Epithelial cell of alveolus of lung (primary cell): Measurements from ENCODE around the gene ANK2. TPM values are rescaled to one million over a fixed set of nuclear protein-coding genes. Genes with fewer than 3 reads are reported as not detected.

Source experiments
- total RNA-seq: library from RNA; depleted of rRNA; stranded (reverse); fragments of >200 nt; gene quantifications from 2 replicates; pipeline ENCODE4 v1.2.1, GENCODE V29; 2015

ANK2 gene
- total RNA-seq = 8.9 and 13.9 TPM in 2 replicates

DNA sequence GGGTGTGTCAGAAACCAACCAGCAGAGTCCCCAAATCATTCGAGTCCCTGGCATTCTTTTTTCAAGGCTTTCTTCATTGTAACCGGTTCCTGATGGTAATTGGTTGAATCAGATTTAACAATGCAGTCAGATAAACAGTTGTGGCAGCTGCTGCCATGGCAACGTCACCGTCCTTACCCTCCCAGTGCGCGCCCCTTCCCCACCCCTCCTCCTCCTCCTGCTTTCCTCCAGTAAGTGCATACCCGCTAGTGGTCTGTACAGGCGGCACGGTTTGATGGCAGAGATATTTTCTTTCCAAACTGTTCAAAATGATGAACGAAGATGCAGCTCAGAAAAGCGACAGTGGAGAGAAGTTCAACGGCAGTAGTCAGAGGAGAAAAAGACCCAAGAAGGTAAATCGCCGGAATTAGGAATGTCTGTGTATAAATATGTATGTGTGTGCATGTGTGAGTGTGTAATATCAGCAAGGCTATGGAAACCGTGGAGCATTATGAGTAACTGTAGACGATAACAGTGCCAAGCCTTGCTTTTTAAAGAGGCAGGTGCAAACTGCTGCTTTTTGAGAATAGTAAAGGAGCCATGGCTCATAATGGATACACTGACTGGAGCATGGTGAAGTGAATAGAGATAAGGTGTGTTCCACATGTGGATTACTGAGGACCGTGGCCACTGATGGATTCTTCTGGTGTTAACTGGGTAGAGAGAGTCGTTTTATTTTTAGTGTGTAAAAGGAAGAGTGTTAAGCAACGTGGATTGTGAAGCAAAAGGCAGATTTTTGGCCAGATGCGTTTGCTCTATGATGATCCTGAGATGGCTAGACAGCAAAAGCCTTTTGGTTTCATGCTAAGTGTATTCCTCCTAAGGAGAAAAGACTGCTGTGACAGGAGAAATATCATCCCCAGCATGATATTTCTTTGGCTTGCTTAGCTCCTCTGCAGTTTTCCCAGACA is at the start of gene ANK2:
ANK2 (plus strand) TSS at position 233 of the 950 bp plus-strand sequence; CDS start at position 309, 76 bp downstream.

